ENCODE measurements around the gene C11orf21.

The C11orf21 gene

GRCh38 chr11:2346586-2347307 is 45.0 kb upstream of the C11orf21 start:
- Histone ChIP-seq H3K4me3 (replicated peaks; ENCODE audit: insufficient read depth, low read length) (no peak overlapping the region), H3K27me3 (ENCODE audit: insufficient read depth, poor library complexity, severe bottlenecking) (no peaks in the 10 kb centered on the region), H3K27ac (replicated peaks) (no peak overlapping the region)
- TF ChIP-seq POLR2AphosphoS5 (IDR thresholded peaks at IDR 0.05; ENCODE audit: low read depth) (no peak), REST (IDR thresholded peaks at IDR 0.05; ENCODE audit: insufficient replicate concordance, low read depth) (no peak), GABPA (IDR thresholded peaks at IDR 0.05; ENCODE audit: low read depth) (no peak), CTCF (IDR thresholded peaks at IDR 0.05; ENCODE audit: insufficient read depth, low read length) (no peak), SPI1 (IDR thresholded peaks at IDR 0.05; ENCODE audit: borderline replicate concordance, low read depth) (no peak)
- no peak for DNase-seq (ENCODE audit: low read depth in 1 of 2, low spot score in 1 of 2)

- H3K27me3 ChIP-seq (ENCODE audit: insufficient read depth, poor library complexity, severe bottlenecking), result no peaks in the 10 kb centered on the region
- H3K27ac ChIP-seq (replicated peaks), result no peak overlapping the region
- DNase-seq (ENCODE audit: low read depth in 1 of 2, low spot score in 1 of 2), result no peak
- H3K4me3 ChIP-seq (replicated peaks; ENCODE audit: insufficient read depth, low read length), result no peak overlapping the region
- no peak for TF ChIP-seq SPI1 (IDR thresholded peaks at IDR 0.05; ENCODE audit: borderline replicate concordance, low read depth)
- no peak for TF ChIP-seq POLR2AphosphoS5 (IDR thresholded peaks at IDR 0.05; ENCODE audit: low read depth)
- TF ChIP-seq REST (IDR thresholded peaks at IDR 0.05; ENCODE audit: insufficient replicate concordance, low read depth), result no peak
- no peak for TF ChIP-seq GABPA (IDR thresholded peaks at IDR 0.05; ENCODE audit: low read depth)
- TF ChIP-seq CTCF (IDR thresholded peaks at IDR 0.05; ENCODE audit: insufficient read depth, low read length), result no peak
Measured at GRCh38 chr11:2346014-2346413, 44.3 kb upstream of the C11orf21 start.

- TF ChIP-seq POLR2AphosphoS5 (IDR thresholded peaks at IDR 0.05; ENCODE audit: low read depth) (no peak), SPI1 (IDR thresholded peaks at IDR 0.05; ENCODE audit: borderline replicate concordance, low read depth) (no peak), CTCF (IDR thresholded peaks at IDR 0.05; ENCODE audit: insufficient read depth, low read length) (no peak), GABPA (IDR thresholded peaks at IDR 0.05; ENCODE audit: low read depth) (no peak), REST (IDR thresholded peaks at IDR 0.05; ENCODE audit: insufficient replicate concordance, low read depth) (no peak)
- H3K4me3 ChIP-seq (replicated peaks; ENCODE audit: insufficient read depth, low read length), result no peak overlapping the region
- H3K27me3 ChIP-seq (ENCODE audit: insufficient read depth, poor library complexity, severe bottlenecking), result no peaks in the 10 kb centered on the region
- DNase-seq (ENCODE audit: low read depth in 1 of 2, low spot score in 1 of 2), result no peak
- H3K27ac ChIP-seq (replicated peaks), result no peak overlapping the region
Measured at GRCh38 chr11:2345050-2345449, 43.3 kb upstream of the C11orf21 start.
